B cell (primary cell): ENCODE measurements around the gene SIRPG. TPM values are rescaled to one million over a fixed set of nuclear protein-coding genes. Genes with fewer than 3 reads are reported as not detected.

Source experiments
- ATAC-seq: fragments of 200-7000 bp; cut with Tn5 transposase; one replicate; pipeline ENCODE4 v1.10.0; 2021; ENCODE audit warnings: low read depth, mild to moderate bottlenecking, moderate number of reproducible peaks, moderate library complexity
- CTCF ChIA-PET: fragments of 350-600 bp; sonication (Branson Sonifier 250); formaldehyde crosslinking; loops from one replicate; lab custom pipeline; 2021; ENCODE audit warnings: antibody characterized with exemption, inconsistent platforms; lab: Charles Lee
- POLR2A ChIA-PET: fragments of 350-600 bp; sonication (Branson Sonifier 250); formaldehyde crosslinking; loops from one replicate; lab custom pipeline; 2021; ENCODE audit warnings: antibody characterized with exemption; lab: Charles Lee
- DNase-seq: peaks from one replicate; pipeline ENCODE4 v3.0.0; 2013
- H2AFZ ChIP-seq: 2 replicates; pipeline ENCODE4 v1.6.1; 2012; ENCODE audit warnings: mild to moderate bottlenecking, low read depth, low read length; ENCODE audit not compliant: insufficient read depth, poor library complexity, severe bottlenecking
- H3K27ac ChIP-seq, 2 donors: 1 replicate in 1 of 2; 2 replicates in 1 of 2; pipeline ENCODE4 v1.5.1; 2012 to 2013; ENCODE audit warnings: low read length in 2 of 2, mild to moderate bottlenecking in 2 of 2, moderate library complexity in 1 of 2
- H3K27me3 ChIP-seq, 4 experiments: fragments of 200-600 bp in 1 of 4; sonication (generic) in 1 of 4; replicated peaks in 1 of 4; 1 replicate in 2 of 4; 2 replicates in 2 of 4; pipeline versions ENCODE4 v1.6.1 to v1.7.0; 2013 to 2016; ENCODE audit warnings: low read length in 3 of 4, mild to moderate bottlenecking in 2 of 4, mixed read lengths in 1 of 4, moderate library complexity in 1 of 4; ENCODE audit not compliant: insufficient read depth in 4 of 4, control insufficient read depth in 3 of 4; ENCODE audit errors: control extremely low read depth in 1 of 4
- H3K36me3 ChIP-seq, 2 experiments: replicated peaks in 1 of 2; 1 replicate in 1 of 2; 2 replicates in 1 of 2; pipeline versions ENCODE4 v1.6.1 to v1.7.1; 2013; ENCODE audit warnings: low read length in 1 of 2; ENCODE audit not compliant: insufficient read depth in 2 of 2, control insufficient read depth in 1 of 2; ENCODE audit errors: control extremely low read depth in 1 of 2, extremely low read depth in 1 of 2
- H3K4me1 ChIP-seq, 2 donors: fragments of 200-600 bp in 1 of 2; sonication (generic) in 1 of 2; 1 replicate in 1 of 2; 2 replicates in 1 of 2; pipeline versions ENCODE4 v1.5.1 to v1.6.1; 2013 to 2017; ENCODE audit warnings: low read length in 2 of 2; ENCODE audit not compliant: control insufficient read depth in 2 of 2, insufficient read depth in 2 of 2
- H3K4me2 ChIP-seq: replicated peaks from 2 replicates; pipeline ENCODE3; 2012; ENCODE audit warnings: mild to moderate bottlenecking, low read depth, low read length; ENCODE audit not compliant: poor library complexity, severe bottlenecking
- H3K4me3 ChIP-seq, 5 experiments: fragments of 200-600 bp in 1 of 5; sonication (generic) in 1 of 5; 1 replicate in 3 of 5; 2 replicates in 2 of 5; pipeline versions ENCODE4 v1.5.1 to v1.7.0; 2011 to 2016; ENCODE audit warnings: low read length in 4 of 5, mild to moderate bottlenecking in 4 of 5, low read depth in 2 of 5, control low read depth in 1 of 5, moderate library complexity in 1 of 5; ENCODE audit not compliant: insufficient read depth in 1 of 5; ENCODE audit errors: control extremely low read depth in 1 of 5, extremely low read depth in 1 of 5
- H3K79me2 ChIP-seq: fragments of 200-600 bp; sonication (generic); one replicate; pipeline ENCODE4 v1.6.0; 2016; ENCODE audit warnings: low read length; ENCODE audit not compliant: control insufficient read depth, insufficient read depth
- H3K9ac ChIP-seq: fragments of 200-600 bp; sonication (generic); 2 replicates; pipeline ENCODE4 v1.6.1; 2017; ENCODE audit warnings: mild to moderate bottlenecking, low read length, moderate library complexity
- H3K9me3 ChIP-seq, 3 donors: one replicate each; pipeline versions ENCODE4 v1.6.1 to v1.7.1; 2013; ENCODE audit warnings: low read length in 2 of 3; ENCODE audit not compliant: control insufficient read depth in 2 of 3, insufficient read depth in 1 of 3; ENCODE audit errors: control extremely low read depth in 1 of 3
- H4K20me1 ChIP-seq: 2 replicates; pipeline ENCODE4 v1.6.0; 2012; ENCODE audit warnings: mild to moderate bottlenecking, low read length; ENCODE audit not compliant: insufficient read depth, control insufficient read depth, poor library complexity, severe bottlenecking
- H3K27ac Mint-ChIP-seq: one replicate; pipeline ENCODE4 v1.8.0; 2021; ENCODE audit warnings: mixed read lengths
- H3K27me3 Mint-ChIP-seq: one replicate; pipeline ENCODE4 v1.8.0; 2021; ENCODE audit warnings: mixed read lengths
- H3K4me1 Mint-ChIP-seq: one replicate; pipeline ENCODE4 v1.8.0; 2021; ENCODE audit warnings: mixed read lengths
- H3K4me3 Mint-ChIP-seq: one replicate; pipeline ENCODE4 v1.8.0; 2021; ENCODE audit warnings: mixed read lengths
- H3K9me3 Mint-ChIP-seq: one replicate; pipeline ENCODE4 v1.8.0; 2022; ENCODE audit warnings: mixed read lengths; ENCODE audit not compliant: insufficient read depth
- EZH2 ChIP-seq: IDR thresholded peaks from 2 replicates; pipeline ENCODE4 v1.6.1; 2012; ENCODE audit warnings: borderline replicate concordance, low read depth, mild to moderate bottlenecking, moderate library complexity, low read length; ENCODE audit not compliant: insufficient read depth, poor library complexity, severe bottlenecking
- WGBS: methylation state at CpG from one replicate; pipeline ENCODE4 v1.1.5; 2013; ENCODE audit warnings: missing lambda C conversion rate; ENCODE audit not compliant: insufficient coverage; 5-methylcytosine and 5-hydroxymethylcytosine counted together
- intact Hi-C: fragments of 100-400 bp; cut with micrococcal nuclease; formaldehyde crosslinking; loops from one replicate; pipeline ENCODE4 v1.10.0; 2022
- polyA plus RNA-seq: library from polyadenylated mRNA; depleted of rRNA; stranded (reverse); fragments of >200 nt; gene quantifications from 2 replicates; pipeline ENCODE4 v1.2.3, GENCODE V29; 2012
- total RNA-seq, 2 donors: library from RNA; stranded (reverse); fragments of 120-200 nt in 1 of 2; gene quantifications; 1 replicate in 1 of 2; 2 replicates in 1 of 2; pipeline versions ENCODE4 v1.2.3 to v1.2.4, GENCODE V29; 2013 to 2022
- TF ChIP-seq, protein P1 (sequence below): fragments of 200-600 bp; IDR thresholded peaks from one replicate; pipeline ENCODE4 v1.8.0; 2022; ENCODE audit warnings: antibody characterized with exemption, mild to moderate bottlenecking

SIRPG gene
- total and polyA plus RNA-seq, 2 donors (not counting 1 experiment from before 2014, with no cell fraction given), result 0.09 TPM; not detected in 1

DNA sequence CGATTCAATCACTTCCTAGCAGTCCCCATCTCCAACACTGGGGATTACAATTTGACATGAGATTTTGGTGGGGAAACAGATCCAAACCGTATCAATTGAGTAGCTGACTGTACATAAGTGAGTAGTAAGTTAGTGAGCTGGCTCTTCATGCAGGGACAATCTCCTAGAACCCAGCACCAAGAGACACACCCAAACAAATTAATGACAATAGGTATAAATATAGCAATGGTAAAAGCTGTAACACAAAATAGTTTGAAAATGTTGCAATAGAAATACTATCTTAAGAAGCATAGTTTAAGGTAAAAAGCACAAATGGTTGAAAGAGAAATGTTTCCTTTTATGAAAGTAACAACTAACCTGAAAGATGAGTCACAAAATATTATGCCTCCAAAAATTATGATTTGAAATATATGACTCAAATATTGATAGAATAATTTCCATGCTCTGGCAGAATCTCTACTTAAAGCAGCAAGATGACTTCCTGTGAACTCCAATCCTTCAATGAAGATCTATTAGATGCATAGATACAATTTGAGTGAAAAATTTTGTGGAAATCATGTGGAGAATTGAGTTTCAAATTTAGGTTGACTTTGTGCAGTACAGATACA is 32.4 kb downstream of the SIRPG start:
- Histone ChIP-seq H4K20me1 (no peaks in the 10 kb centered on the region), H3K4me2 (no peak overlapping the region), H3K27me3 (no peaks in the 10 kb centered on the region), H3K9me3 (peaks cover 0 to 7% (median 0%) of the 10 kb centered on the region in 3 donors), H2AFZ (no peak overlapping the region), H3K9ac (no peak overlapping the region), H3K36me3 (no peaks in the 10 kb centered on the region), H3K4me3 (no peak overlapping the region), H3K4me1 (peaks cover 43 to 44% of the 10 kb centered on the region in 2 donors), H3K79me2 (no peaks in the 10 kb centered on the region), H3K27ac (no peak overlapping the region)
- Mint-ChIP-seq H3K9me3 (no peaks in the 10 kb centered on the region), H3K27me3 (peaks cover 8% of the 10 kb centered on the region), H3K4me1 (peaks cover 36% of the 10 kb centered on the region), H3K4me3 (no peak overlapping the region), H3K27ac (no peak overlapping the region)
- POLR2A ChIA-PET, result no interaction called here
- no peak for TF ChIP-seq EZH2
- TF ChIP-seq, protein P1, sequence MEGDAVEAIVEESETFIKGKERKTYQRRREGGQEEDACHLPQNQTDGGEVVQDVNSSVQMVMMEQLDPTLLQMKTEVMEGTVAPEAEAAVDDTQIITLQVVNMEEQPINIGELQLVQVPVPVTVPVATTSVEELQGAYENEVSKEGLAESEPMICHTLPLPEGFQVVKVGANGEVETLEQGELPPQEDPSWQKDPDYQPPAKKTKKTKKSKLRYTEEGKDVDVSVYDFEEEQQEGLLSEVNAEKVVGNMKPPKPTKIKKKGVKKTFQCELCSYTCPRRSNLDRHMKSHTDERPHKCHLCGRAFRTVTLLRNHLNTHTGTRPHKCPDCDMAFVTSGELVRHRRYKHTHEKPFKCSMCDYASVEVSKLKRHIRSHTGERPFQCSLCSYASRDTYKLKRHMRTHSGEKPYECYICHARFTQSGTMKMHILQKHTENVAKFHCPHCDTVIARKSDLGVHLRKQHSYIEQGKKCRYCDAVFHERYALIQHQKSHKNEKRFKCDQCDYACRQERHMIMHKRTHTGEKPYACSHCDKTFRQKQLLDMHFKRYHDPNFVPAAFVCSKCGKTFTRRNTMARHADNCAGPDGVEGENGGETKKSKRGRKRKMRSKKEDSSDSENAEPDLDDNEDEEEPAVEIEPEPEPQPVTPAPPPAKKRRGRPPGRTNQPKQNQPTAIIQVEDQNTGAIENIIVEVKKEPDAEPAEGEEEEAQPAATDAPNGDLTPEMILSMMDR, result no peak
- CTCF ChIA-PET, result no interaction called here
- DNase-seq (no peak), ATAC-seq (no peak)
- no CpG with 5 or more reads among the region's 2 CpGs for WGBS
- intact Hi-C loops, result no loop called here

DNA sequence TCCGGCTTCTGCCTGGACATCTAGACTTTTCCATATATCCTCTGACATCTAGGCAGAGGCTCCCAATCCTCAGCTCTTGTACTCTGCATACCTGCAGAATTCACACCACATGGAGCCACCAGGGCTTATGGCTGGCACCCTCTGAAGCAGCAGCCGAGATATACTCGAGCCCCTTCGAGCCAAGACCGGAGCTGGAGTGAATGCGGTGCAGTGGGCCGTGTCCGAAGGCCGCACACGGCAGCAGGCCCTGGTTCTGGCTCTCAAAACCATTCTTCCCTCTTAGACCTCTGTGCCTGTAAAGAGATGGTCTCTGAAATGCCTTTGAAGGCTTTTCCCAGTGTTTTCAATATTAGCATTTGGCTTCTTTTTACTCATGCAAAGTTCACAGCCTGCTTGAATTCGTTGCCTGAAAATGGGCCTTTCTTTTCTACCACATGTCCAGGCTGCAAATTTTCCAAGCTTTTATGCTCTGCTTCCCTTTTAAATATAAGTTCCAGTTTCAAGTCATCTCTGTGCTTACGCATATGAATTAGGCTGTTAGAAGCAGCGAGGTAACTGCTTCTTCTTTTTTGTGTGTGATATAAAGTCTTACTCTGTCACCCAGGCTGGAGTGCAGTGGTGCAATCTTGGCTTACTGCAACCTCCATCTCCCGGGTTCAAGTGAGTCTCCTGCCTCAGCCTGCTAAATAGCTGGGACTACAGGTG is 33.9 kb downstream of the SIRPG start:
- H3K27ac ChIP-seq, result no peak overlapping the region
- peak overlapping the region; percentile 53 for H2AFZ ChIP-seq
- H3K4me1 ChIP-seq, result peaks cover 55% of the 10 kb centered on the region in 2 donors
- H3K9ac ChIP-seq, result no peak overlapping the region
- H3K79me2 ChIP-seq, result no peaks in the 10 kb centered on the region
- H4K20me1 ChIP-seq, result no peaks in the 10 kb centered on the region
- peak overlapping the region; percentile 11 for H3K27ac Mint-ChIP-seq
- DNase-seq (peak; percentile 36), ATAC-seq (peak; percentile 28)
- peaks cover 5% of the 10 kb centered on the region for H3K27me3 Mint-ChIP-seq
- TF ChIP-seq EZH2, result no peak
- TF ChIP-seq, protein P1, result no peak
- H3K36me3 ChIP-seq, result no peaks in the 10 kb centered on the region
- H3K9me3 ChIP-seq, result peaks cover 0 to 7% (median 4%) of the 10 kb centered on the region in 3 donors
- H3K4me3 ChIP-seq, result no peak overlapping the region
- peak overlapping the region; percentile 23 for H3K4me3 Mint-ChIP-seq
- peak overlapping the region; percentile 37 for H3K4me2 ChIP-seq
- intact Hi-C loops, result no loop called here
- 82% methylated on average over 11 of the region's 14 CpGs for WGBS
- ChIA-PET CTCF (interaction anchor here (1.4 kb wide), 1 partner anchor 14 kb away, joined by 3 read pairs; no protein-coding TSS in a partner anchor), POLR2A (no interaction called here)
- peaks cover 48% of the 10 kb centered on the region for H3K4me1 Mint-ChIP-seq
- no peaks in the 10 kb centered on the region for H3K27me3 ChIP-seq
- no peaks in the 10 kb centered on the region for H3K9me3 Mint-ChIP-seq
